ENCODE data around the gene CDKL2.

- TF ChIP-seq POLR2A (IDR thresholded peaks at IDR 0.05) (no peak), CTCF (IDR thresholded peaks at IDR 0.05) (no peak)
These were observed 29.2 kb upstream of the CDKL2 start for GRCh38 chr4:75659512-75660031.

Data from thyroid gland (tissue), 4 donors.